Epidermal melanocyte (primary cell): ENCODE measurements around the gene MUL1.
A peak's percentile ranks its signal among the peaks of the same experiment; 100 is the strongest.

Source experiments
- DNase-seq: peaks from one replicate; pipeline ENCODE4 v3.0.0; 2011; ENCODE audit warnings: low spot score; ENCODE audit not compliant: insufficient read length

The MUL1 gene, protein sequence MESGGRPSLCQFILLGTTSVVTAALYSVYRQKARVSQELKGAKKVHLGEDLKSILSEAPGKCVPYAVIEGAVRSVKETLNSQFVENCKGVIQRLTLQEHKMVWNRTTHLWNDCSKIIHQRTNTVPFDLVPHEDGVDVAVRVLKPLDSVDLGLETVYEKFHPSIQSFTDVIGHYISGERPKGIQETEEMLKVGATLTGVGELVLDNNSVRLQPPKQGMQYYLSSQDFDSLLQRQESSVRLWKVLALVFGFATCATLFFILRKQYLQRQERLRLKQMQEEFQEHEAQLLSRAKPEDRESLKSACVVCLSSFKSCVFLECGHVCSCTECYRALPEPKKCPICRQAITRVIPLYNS

DNA sequence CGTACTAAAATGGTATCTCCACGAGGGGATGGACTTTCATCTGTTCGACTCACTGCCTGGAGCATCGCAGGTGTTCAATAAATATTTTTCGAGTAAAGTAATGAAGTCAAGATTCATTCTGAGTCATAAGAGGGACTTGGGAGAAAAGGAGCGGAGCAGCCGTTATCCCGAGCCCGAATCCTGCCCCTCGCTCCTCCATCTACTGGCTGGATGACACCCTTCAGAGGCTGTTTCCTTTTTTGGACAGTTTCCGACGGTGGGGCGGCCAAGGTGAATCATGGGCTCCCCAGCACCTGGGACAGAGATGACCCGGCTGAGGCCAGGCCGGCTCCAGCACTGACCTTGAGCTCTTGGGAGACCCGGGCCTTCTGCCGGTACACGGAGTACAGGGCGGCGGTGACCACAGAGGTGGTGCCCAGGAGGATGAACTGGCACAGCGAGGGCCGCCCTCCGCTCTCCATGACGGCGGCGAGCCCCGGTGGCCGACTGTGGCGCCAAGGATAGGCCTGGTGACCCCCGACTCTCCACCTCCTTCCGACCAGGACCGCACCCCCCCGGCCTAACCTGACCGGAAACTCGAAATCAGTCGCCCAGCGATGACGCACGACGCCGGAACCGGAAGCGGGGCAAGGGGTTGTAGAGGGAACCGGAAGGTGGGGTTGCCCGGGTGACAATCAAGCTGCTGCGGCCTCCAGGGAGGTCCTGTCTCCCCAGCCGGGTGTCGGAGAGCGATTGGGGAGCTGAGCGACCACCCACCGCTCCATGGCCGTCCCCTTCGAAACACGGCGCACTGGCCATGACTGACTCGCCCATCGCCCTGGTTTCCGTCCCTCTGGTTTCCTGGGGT is at the start of gene MUL1:
Gene MUL1, minus strand, starts transcription at position 588 of the 847 bp plus-strand sequence. Its CDS starts 127 bp downstream, at position 461.
- peak; percentile 98 for DNase-seq

DNA sequence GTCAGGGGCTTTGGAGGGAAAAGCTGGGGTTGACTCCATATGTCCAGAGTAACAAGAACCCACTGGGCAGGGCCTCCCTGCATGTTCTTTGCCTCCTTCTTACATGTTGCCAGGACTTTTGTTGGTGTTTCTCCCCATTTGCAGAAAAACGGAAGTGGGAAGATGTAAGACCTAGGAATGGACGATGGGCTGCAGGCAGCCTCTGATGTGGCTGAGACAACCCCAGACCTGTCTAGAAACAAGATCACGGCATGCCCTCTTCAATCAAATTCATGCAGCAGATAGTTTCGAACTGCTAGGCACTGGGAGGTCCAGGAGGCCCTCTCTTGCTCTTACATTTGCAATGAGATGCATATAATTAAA is 47.8 kb upstream of the MUL1 start:
- no peak for DNase-seq

- no peak for DNase-seq
Measured at GRCh38 chr1:20555025-20555757, 47.2 kb upstream of the MUL1 start.

- DNase-seq, result no peak
Measured at GRCh38 chr1:20552728-20553445, 44.9 kb upstream of the MUL1 start.

DNA sequence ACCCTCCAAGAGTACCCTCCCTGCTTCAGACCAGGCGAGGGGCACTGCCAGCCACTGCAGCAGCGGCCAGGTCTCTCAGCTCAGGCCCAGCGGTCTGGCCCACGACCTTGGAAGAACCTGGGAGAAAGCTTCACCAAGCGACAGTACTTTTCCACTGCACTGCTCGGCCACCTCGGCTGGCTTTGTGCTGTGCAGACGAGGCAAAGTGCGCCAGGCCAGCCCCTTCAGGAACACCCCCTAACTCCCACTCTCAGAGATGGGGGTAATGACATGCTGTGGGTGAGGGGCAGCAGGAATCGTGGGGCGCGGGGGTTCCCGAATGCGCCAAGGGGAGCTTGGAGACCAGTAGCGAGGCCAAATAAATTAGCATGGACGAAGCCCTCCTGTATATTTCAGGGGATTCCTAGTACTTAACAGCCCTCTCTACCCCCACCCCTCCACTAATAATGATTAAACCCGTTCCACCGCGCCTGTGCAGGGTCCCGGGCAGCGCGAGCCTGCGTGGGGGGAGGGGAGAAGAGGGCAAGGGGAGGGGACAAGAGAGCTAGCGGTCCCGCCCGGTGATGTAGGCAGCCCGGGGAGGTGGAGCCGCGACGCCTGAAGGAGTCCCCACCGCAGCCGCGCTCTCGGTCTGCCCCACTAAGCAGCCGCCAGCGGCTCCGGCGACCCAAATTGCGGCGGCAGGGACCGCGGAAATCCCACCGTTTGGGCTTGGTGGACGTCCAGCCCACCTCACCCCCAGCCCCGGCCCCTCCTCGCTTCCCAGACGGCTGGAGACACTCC is 44.2 kb upstream of the MUL1 start, which contains the start of gene FAM43B:
Gene FAM43B, plus strand, starts transcription at position 629 of the 783 bp plus-strand sequence. CDS start 401 bp downstream, outside the sequence.
- no peak for DNase-seq

- DNase-seq, result no peak
Measured at GRCh38 chr1:20551161-20551560, 43.2 kb upstream of the MUL1 start.

- DNase-seq, result no peak
Measured at GRCh38 chr1:20546637-20547036, 38.7 kb upstream of the MUL1 start.

DNA sequence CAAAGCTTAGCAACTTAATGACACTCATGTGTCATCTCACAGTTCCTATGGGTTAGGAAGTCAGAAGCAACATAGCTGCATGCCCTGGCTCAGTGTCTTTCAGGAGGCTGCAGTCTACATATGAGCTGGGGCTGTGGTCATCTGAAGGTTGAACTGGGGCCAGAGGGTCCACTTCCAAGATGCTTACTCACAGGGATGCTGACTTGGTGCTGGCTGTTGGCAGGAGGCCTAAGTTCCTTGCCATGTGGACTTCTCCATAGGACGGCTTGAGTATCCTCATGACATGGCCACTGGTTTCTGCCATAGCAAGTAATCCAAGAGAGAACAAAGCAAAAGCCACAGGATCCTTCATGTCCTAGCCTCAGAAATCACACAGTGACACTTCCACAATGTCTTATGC is 32.3 kb upstream of the MUL1 start:
- no peak for DNase-seq

DNA sequence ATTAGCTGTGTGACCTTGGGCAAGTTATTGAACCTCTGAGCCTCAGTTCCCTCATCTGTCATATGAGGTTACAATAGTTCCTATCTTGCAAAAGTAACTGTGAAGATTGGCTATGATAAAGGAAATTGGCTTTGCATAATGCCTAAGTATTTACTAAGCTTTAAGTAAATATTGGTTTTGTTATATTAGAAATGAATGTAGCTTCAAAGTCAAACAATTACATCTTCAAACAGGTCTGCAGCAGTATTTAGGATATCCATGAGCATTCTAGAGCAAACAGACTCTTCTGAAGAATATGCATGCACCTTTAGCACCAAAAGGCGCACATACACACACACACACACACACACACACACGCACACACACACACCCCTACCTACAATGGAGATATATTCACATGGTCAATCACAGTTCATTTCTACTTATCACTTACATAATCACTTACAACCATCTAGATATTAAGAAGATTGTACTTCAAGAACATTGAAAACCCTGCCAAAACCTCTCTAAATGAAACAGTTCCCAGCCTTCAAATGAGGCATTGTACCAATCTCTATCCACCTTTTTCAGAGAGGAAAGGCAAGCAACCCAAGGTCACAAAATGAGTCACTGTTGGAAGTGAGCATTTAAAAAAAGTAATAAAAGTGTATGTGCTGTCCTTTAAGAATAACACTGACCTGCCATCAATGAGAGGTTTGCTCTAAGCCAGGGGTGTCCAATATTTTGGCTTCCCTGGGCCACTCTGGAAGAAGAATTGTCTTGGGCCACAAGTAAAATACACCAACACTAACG is 31.0 kb upstream of the MUL1 start:
- DNase-seq, result no peak

- DNase-seq, result no peak
Measured at GRCh38 chr1:20538227-20538626, 30.3 kb upstream of the MUL1 start.

GRCh38 chr1:20534659-20535417 is 26.9 kb upstream of the MUL1 start:
- DNase-seq, result no peak

DNA sequence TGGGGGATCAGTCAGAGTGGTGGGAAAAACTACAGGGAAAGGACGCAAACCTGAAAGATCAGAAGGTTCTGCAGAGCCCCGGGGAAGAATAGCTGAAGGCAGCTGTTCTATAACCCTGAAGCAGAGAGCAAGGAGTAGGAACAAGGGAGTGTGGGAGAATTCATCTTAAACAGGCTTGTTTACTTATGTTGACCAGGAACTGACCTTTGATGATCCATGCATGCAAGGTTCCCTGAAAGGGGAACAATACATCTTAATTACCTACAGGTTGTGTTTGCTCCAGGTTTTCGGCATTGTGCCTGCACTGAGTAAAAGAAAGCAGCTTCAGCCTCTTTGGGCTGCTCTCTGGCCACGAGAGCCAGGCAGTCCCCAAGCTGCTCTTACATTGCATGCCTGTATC is 25.7 kb upstream of the MUL1 start:
- DNase-seq, result no peak

DNA sequence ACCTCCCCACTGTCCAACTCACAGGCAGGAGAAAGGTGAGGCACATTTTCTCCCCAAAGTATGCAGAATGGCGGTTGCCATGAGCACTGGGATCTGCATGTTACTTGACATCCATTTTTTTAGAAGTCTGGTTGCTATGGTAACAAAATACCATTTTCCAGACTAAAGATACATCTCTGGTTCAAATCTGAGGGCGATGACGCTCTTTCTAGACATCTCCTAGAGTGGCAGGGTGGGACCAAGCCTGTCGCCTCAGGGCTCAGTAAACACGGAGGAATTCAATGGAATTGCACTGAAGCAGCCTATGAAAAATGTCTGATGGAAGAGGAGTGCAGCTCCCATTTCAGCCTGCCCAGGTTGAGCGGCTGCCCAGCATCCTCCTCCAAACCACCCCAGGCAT is 22.9 kb upstream of the MUL1 start:
- no peak for DNase-seq

DNA sequence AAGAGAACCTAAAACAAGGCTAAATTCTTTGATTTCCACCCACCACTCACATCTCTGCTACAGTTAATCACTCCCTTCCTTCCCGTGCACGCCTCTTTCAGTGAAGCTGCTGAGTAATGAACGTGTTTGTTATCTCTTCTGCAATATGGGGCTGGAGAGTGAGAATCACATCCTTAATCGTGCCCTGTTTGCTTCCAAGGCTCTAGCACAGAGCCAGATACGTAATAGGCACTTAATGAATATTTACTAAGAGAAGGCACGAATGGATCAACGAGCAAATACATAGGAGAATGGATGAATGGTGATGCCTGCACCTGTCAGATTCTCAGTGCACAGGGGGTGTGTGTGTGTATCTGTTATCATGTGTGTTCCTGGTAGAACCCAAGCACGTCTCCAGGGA is 22.4 kb upstream of the MUL1 start:
- DNase-seq, result no peak

DNA sequence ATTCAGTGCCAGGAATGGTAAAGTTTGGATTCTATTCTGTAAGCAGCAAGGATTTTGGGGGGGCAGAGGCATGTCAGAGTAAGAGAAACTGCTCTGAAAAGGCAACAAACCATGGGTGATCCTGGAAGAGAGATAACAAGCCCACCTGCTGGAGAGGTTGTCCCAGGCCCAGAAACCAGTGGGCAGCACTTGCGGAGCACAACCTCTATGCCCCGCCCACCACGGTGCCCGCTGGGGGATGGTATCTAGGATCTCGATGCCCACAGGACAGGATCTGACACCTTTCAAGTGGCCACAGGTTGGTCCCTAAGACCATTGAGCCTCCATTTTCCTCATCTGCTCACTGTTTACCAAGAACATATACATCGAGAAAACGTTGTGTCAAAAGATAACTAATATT is 20.3 kb upstream of the MUL1 start:
- no peak for DNase-seq

DNA sequence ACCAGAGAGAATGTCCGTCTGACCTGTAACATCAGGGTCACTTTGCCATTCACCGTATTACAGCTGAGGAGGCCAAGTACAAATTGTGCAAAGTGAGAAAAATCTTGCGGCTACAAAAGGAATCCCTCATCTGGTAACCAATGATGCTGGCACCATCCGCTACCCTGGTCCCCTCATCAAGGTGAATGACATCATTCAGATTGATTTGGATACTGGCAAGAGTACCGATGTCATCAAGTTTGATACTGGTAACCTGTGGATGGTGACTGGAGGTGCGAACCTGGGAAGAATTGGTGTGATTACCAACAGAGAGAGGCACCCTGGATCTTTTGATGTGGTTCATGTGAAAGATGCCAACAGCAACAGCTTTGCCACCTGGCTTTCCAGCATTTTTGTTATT is 18.3 kb upstream of the MUL1 start:
- DNase-seq, result no peak

DNA sequence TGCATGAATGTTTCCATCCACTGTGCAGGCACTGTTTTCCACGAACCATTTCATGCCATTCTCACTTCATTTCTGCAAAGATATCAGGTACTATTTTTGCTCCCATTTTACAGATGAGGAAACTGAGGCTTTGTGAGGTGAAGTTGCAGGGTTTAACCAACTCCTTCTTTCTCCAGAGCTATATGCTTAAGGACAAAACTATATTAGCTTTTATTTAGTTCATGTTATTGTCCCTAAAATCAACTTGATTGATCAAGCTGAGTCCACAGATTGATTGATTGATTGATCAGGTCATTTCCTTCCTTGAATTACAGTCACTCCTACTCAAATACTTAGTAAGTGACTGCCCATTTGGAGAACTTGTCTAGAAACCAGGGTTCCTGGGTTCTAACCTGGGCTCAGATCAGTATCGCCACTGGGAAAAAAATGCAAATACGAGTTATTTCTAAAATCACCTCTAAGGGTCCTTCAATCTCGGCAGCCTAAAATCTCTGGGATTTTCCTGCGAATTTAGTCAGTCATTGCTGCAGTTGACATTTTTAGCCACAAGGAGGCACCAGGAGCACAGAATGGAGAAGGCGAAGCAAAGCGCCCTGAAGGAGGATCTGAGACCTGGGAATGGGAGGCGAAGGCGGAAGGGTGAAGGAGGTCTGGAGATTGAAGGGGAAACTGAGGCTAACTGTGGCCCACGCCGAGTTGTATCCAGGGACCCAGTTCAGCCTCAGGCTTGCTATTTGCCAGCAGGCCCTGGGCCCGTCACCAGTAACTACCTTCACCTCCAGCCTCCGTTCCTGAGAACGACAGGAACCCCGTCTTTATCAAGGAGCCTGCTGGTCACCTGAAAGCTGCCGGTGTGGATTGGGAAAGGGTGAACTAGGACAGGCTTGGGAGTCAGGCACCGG is 14.3 kb upstream of the MUL1 start:
- peak; percentile 31 for DNase-seq
